OCI-LY1 (cell line): Measurements from ENCODE around the gene UNC5B.

ENCODE experiments used
- H2AFZ ChIP-seq: fragments of 200-600 bp; sonication (generic), shearing (Covaris generic); 2 replicates; pipeline ENCODE4 v1.6.0; 2014; ENCODE audit warnings: antibody characterized with exemption, mild to moderate bottlenecking, low read length
- H3F3A ChIP-seq: fragments of 200-600 bp; sonication (generic), shearing (Covaris generic); 2 replicates; pipeline ENCODE4 v1.6.0; 2014; ENCODE audit warnings: mild to moderate bottlenecking, antibody characterized with exemption, low read length, moderate library complexity; ENCODE audit not compliant: insufficient read depth
- H3K27ac ChIP-seq: fragments of 200-600 bp; sonication (generic); 2 replicates; pipeline ENCODE4 v1.5.1; 2014; ENCODE audit warnings: low read length, mixed run types, mild to moderate bottlenecking, low read depth; ENCODE audit not compliant: poor library complexity, severe bottlenecking
- H3K27me3 ChIP-seq: fragments of 200-600 bp; sonication (generic); 2 replicates; pipeline ENCODE4 v1.6.0; 2014; ENCODE audit warnings: antibody characterized with exemption, mild to moderate bottlenecking, low read length, moderate library complexity; ENCODE audit not compliant: insufficient read depth
- H3K36me3 ChIP-seq: fragments of 200-600 bp; sonication (generic); 2 replicates; pipeline ENCODE4 v1.6.1; 2014; ENCODE audit warnings: mild to moderate bottlenecking, antibody characterized with exemption, low read length, moderate library complexity, mixed read lengths; ENCODE audit not compliant: insufficient read depth
- H3K4me1 ChIP-seq: fragments of 200-600 bp; sonication (generic); 2 replicates; pipeline ENCODE4 v1.5.1; 2014; ENCODE audit warnings: mild to moderate bottlenecking, low read length, moderate library complexity; ENCODE audit not compliant: insufficient read depth, severe bottlenecking
- H3K4me2 ChIP-seq: fragments of 200-600 bp; sonication (generic), shearing (Covaris generic); 2 replicates; pipeline ENCODE4 v1.6.1; 2014; ENCODE audit warnings: low read length
- H3K4me3 ChIP-seq: fragments of 200-600 bp; sonication (generic); 2 replicates; pipeline ENCODE4 v1.5.1; 2014; ENCODE audit warnings: low read length, low read depth, mild to moderate bottlenecking, mixed read lengths; ENCODE audit not compliant: poor library complexity, severe bottlenecking
- H3K79me2 ChIP-seq: fragments of 200-600 bp; shearing (Covaris generic); 2 replicates; pipeline ENCODE4 v1.6.1; 2016; ENCODE audit warnings: mixed run types, low read length, mixed read lengths; ENCODE audit not compliant: insufficient read depth
- H3K9ac ChIP-seq: fragments of 200-600 bp; sonication (generic), shearing (Covaris generic); 2 replicates; pipeline ENCODE4 v1.6.1; 2014; ENCODE audit warnings: mild to moderate bottlenecking, low read length, mixed read lengths
- H3K9me2 ChIP-seq: fragments of 200-600 bp; sonication (generic), shearing (Covaris generic); 2 replicates; pipeline ENCODE4 v1.6.1; 2014; ENCODE audit warnings: low read depth, mild to moderate bottlenecking, low read length, mixed read lengths
- H3K9me3 ChIP-seq: fragments of 200-600 bp; shearing (Covaris generic); 2 replicates; pipeline ENCODE4 v1.6.1; 2014; ENCODE audit warnings: low read length, mixed read lengths
- H4K20me1 ChIP-seq: fragments of 200-600 bp; sonication (generic), shearing (Covaris generic); 2 replicates; pipeline ENCODE4 v1.6.0; 2016; ENCODE audit warnings: mild to moderate bottlenecking, low read length; ENCODE audit not compliant: insufficient read depth
- EZH2 ChIP-seq: fragments of 200-600 bp; sonication (generic), shearing (Covaris generic); IDR thresholded peaks from 2 replicates; pipeline ENCODE4 v1.8.0; 2017; ENCODE audit warnings: borderline replicate concordance, mixed run types, mild to moderate bottlenecking, antibody characterized with exemption, low read length, moderate library complexity, mixed read lengths
- TF ChIP-seq, protein P1 (sequence below): fragments of 200-600 bp; sonication (generic), shearing (Covaris generic); IDR thresholded peaks from 2 replicates; pipeline ENCODE4 v1.5.1; 2017; ENCODE audit warnings: mild to moderate bottlenecking, antibody characterized with exemption, low read length, moderate library complexity, mixed read lengths

Gene UNC5B

DNA sequence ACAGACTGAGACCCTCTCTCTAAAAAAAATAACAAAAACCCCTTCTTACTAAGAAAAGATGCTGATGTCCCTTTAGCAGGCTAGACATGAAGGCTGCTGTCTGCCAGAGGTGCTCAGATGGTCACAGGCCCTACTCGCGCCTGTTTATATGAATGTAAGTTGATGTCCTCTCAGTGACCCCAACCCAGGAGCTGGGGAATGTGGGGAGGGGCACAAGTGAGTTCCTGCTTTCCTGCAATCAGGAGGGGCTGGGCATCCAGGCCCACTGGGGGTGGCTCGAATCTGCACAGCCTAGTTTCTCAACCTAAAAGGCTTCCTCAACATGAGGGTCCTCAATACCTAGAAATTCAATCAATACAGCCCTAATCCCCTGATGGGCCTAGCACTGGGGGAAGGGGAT is 94.6 kb downstream of the UNC5B start:
- Histone ChIP-seq H3K27ac (no peak overlapping the region), H2AFZ (no peak overlapping the region), H3K36me3 (no peaks in the 10 kb centered on the region), H4K20me1 (no peaks in the 10 kb centered on the region), H3K4me1 (no peaks in the 10 kb centered on the region), H3F3A (no peaks in the 10 kb centered on the region), H3K4me2 (no peak overlapping the region), H3K79me2 (no peaks in the 10 kb centered on the region), H3K9me2 (no peaks in the 10 kb centered on the region), H3K27me3 (no peaks in the 10 kb centered on the region; the same call in 1 of the 2 replicates), H3K9me3 (no peaks in the 10 kb centered on the region), H3K4me3 (no peak overlapping the region), H3K9ac (no peak overlapping the region)
- no peak for TF ChIP-seq EZH2

DNA sequence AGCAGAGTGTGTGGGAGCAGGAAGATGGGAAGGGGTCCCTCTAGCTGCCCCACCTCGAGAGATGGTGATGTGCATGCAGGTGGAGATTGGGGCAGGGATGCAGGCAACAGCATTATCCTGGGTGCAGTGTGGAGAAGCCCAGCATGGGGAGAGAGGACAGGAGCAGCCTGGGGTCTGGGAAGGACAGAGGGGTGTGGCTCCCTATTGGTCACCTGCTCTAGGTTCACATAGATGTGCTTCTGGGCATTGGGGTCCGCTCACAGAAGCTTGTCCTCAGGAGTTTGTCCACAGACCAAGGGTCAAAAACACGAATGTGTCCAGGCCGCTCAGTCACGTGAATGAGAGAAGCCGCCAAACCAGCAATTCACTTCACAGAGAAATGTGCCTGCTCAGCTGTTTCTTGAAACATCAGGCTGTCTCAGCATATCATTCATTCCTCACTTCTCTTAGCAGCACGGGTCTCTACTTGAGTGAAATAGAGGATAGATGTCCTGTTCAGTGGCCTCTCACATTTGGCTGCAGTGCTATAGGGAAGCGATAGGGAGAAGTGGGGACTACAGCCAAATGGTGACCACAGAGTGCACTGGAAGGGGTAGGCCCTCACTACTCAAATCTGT is 95.2 kb downstream of the UNC5B start:
- Histone ChIP-seq H3K4me1 (no peaks in the 10 kb centered on the region), H3K36me3 (no peaks in the 10 kb centered on the region), H3K9me2 (no peaks in the 10 kb centered on the region), H3K9me3 (no peaks in the 10 kb centered on the region), H2AFZ (no peak overlapping the region), H3K27ac (no peak overlapping the region), H3K79me2 (no peaks in the 10 kb centered on the region), H3F3A (no peaks in the 10 kb centered on the region), H3K9ac (no peak overlapping the region), H3K4me2 (no peak overlapping the region), H3K4me3 (no peak overlapping the region), H4K20me1 (no peaks in the 10 kb centered on the region), H3K27me3 (no peaks in the 10 kb centered on the region; the same call in 1 of the 2 replicates)
- TF ChIP-seq, protein P1, sequence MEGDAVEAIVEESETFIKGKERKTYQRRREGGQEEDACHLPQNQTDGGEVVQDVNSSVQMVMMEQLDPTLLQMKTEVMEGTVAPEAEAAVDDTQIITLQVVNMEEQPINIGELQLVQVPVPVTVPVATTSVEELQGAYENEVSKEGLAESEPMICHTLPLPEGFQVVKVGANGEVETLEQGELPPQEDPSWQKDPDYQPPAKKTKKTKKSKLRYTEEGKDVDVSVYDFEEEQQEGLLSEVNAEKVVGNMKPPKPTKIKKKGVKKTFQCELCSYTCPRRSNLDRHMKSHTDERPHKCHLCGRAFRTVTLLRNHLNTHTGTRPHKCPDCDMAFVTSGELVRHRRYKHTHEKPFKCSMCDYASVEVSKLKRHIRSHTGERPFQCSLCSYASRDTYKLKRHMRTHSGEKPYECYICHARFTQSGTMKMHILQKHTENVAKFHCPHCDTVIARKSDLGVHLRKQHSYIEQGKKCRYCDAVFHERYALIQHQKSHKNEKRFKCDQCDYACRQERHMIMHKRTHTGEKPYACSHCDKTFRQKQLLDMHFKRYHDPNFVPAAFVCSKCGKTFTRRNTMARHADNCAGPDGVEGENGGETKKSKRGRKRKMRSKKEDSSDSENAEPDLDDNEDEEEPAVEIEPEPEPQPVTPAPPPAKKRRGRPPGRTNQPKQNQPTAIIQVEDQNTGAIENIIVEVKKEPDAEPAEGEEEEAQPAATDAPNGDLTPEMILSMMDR = no peak
- TF ChIP-seq EZH2 = no peak

DNA sequence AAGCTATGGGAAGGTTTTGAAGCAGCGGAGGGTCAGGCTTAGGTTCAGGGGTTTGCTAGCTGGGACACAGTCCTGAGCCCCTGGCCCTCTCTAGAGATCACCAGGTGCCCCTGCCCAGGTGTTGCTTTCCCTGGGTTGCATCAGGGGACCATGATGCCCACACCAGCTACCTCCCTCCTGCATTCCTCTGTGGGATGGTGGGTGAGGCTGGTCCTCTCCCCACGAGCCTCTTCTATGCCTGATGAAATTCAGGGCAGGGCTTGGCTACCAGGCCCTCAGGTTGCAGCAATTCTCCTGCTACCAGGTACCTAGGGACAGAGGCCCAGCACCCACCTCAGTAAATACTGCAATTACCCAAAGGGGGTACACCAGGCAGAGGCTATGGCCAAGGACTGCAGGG is 95.9 kb downstream of the UNC5B start:
- H3K4me3 ChIP-seq = no peak overlapping the region
- H3K4me2 ChIP-seq = no peak overlapping the region
- H3F3A ChIP-seq = no peaks in the 10 kb centered on the region
- no peaks in the 10 kb centered on the region for H3K4me1 ChIP-seq
- H4K20me1 ChIP-seq = no peaks in the 10 kb centered on the region
- no peaks in the 10 kb centered on the region for H3K36me3 ChIP-seq
- H3K27ac ChIP-seq = no peak overlapping the region
- no peaks in the 10 kb centered on the region for H3K9me3 ChIP-seq
- H2AFZ ChIP-seq = no peak overlapping the region
- no peaks in the 10 kb centered on the region for H3K79me2 ChIP-seq
- no peaks in the 10 kb centered on the region for H3K9me2 ChIP-seq
- H3K9ac ChIP-seq = no peak overlapping the region
- no peaks in the 10 kb centered on the region; the same call in 1 of the 2 replicates for H3K27me3 ChIP-seq
- no peak for TF ChIP-seq EZH2

DNA sequence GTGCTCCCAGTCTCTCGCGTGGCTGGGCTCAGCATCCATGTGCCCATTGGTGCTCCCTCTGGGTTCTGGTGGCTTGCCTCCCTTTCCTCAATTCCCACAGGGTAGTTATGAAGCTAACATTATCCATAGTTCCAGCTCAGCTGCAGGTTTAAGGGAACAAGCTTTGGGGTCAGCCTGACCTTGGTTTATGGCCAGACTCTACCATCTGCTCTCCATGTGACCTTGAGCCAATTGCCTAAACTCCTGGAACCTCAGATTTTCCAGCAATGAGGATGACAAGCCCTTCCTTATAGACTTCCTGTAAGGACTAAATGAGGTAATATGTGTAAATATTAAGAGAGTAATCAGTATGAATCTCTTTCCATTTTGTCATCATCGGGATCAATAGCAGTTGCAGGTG is 96.6 kb downstream of the UNC5B start:
- no peaks in the 10 kb centered on the region for H3K9me3 ChIP-seq
- H3K9me2 ChIP-seq = no peaks in the 10 kb centered on the region
- no peak overlapping the region for H2AFZ ChIP-seq
- H3F3A ChIP-seq = no peaks in the 10 kb centered on the region
- H4K20me1 ChIP-seq = no peaks in the 10 kb centered on the region
- no peak overlapping the region for H3K9ac ChIP-seq
- H3K27ac ChIP-seq = no peak overlapping the region
- no peak overlapping the region for H3K4me2 ChIP-seq
- H3K27me3 ChIP-seq = no peaks in the 10 kb centered on the region; the same call in 1 of the 2 replicates
- no peaks in the 10 kb centered on the region for H3K36me3 ChIP-seq
- TF ChIP-seq, protein P1 = no peak
- no peak for TF ChIP-seq EZH2
- no peak overlapping the region for H3K4me3 ChIP-seq
- H3K4me1 ChIP-seq = no peaks in the 10 kb centered on the region
- H3K79me2 ChIP-seq = no peaks in the 10 kb centered on the region
